Measurements from ENCODE around the gene CDC42EP4.

Gene CDC42EP4

GRCh38 chr17:73342050-73342522 is 30.3 kb upstream of the CDC42EP4 start:
- no peak for TF ChIP-seq CTCF (IDR thresholded peaks at IDR 0.05)
- no peak overlapping the region for H2AFZ ChIP-seq
- no peaks in the 10 kb centered on the region for H3K9me3 ChIP-seq (ENCODE audit: control insufficient read depth, low read length)
- H3K4me3 ChIP-seq (ENCODE audit: low read depth, low read length), result no peak overlapping the region
- no peak overlapping the region for H3K9ac ChIP-seq
- H3K27ac ChIP-seq, result no peak overlapping the region
- no peaks in the 10 kb centered on the region for H3K79me2 ChIP-seq
- no peaks in the 10 kb centered on the region for H3K27me3 ChIP-seq (ENCODE audit: control insufficient read depth, insufficient read depth, low read length)
- peaks cover 3% of the 10 kb centered on the region for H3K4me1 ChIP-seq
- no peak overlapping the region for H3K4me2 ChIP-seq (ENCODE audit: low read length)
- H3K36me3 ChIP-seq (ENCODE audit: control insufficient read depth, insufficient read depth, low read length), result no peaks in the 10 kb centered on the region

- H3K4me1 ChIP-seq, result peaks cover 3% of the 10 kb centered on the region
- no peak overlapping the region for H3K9ac ChIP-seq
- H3K27me3 ChIP-seq (ENCODE audit: control insufficient read depth, insufficient read depth, low read length), result no peaks in the 10 kb centered on the region
- no peak overlapping the region for H3K27ac ChIP-seq
- no peaks in the 10 kb centered on the region for H3K9me3 ChIP-seq (ENCODE audit: control insufficient read depth, low read length)
- no peak overlapping the region for H2AFZ ChIP-seq
- TF ChIP-seq CTCF (IDR thresholded peaks at IDR 0.05), result no peak
- H3K79me2 ChIP-seq, result no peaks in the 10 kb centered on the region
- H3K36me3 ChIP-seq (ENCODE audit: control insufficient read depth, insufficient read depth, low read length), result no peaks in the 10 kb centered on the region
- no peak overlapping the region for H3K4me2 ChIP-seq (ENCODE audit: low read length)
- H3K4me3 ChIP-seq (ENCODE audit: low read depth, low read length), result no peak overlapping the region
Observed at GRCh38 chr17:73341350-73342049, 29.7 kb upstream of the CDC42EP4 start.

- H2AFZ ChIP-seq, result no peak overlapping the region
- peaks cover 3% of the 10 kb centered on the region for H3K4me1 ChIP-seq
- no peak overlapping the region for H3K27ac ChIP-seq
- no peak overlapping the region for H3K4me2 ChIP-seq (ENCODE audit: low read length)
- no peaks in the 10 kb centered on the region for H3K27me3 ChIP-seq (ENCODE audit: control insufficient read depth, insufficient read depth, low read length)
- H3K36me3 ChIP-seq (ENCODE audit: control insufficient read depth, insufficient read depth, low read length), result no peaks in the 10 kb centered on the region
- no peaks in the 10 kb centered on the region for H3K79me2 ChIP-seq
- TF ChIP-seq CTCF (IDR thresholded peaks at IDR 0.05), result no peak
- H3K4me3 ChIP-seq (ENCODE audit: low read depth, low read length), result no peak overlapping the region
- H3K9ac ChIP-seq, result no peak overlapping the region
- H3K9me3 ChIP-seq (ENCODE audit: control insufficient read depth, low read length), result no peaks in the 10 kb centered on the region
Observed at GRCh38 chr17:73340093-73340596, 28.3 kb upstream of the CDC42EP4 start.

GRCh38 chr17:73338566-73339197 is 26.9 kb upstream of the CDC42EP4 start:
- Histone ChIP-seq H3K9ac (no peak overlapping the region), H3K9me3 (ENCODE audit: control insufficient read depth, low read length) (no peaks in the 10 kb centered on the region), H3K27ac (no peak overlapping the region), H3K4me3 (ENCODE audit: low read depth, low read length) (no peak overlapping the region), H3K4me2 (ENCODE audit: low read length) (no peak overlapping the region), H3K36me3 (ENCODE audit: control insufficient read depth, insufficient read depth, low read length) (no peaks in the 10 kb centered on the region), H3K4me1 (peaks cover 3% of the 10 kb centered on the region), H3K79me2 (no peaks in the 10 kb centered on the region), H2AFZ (no peak overlapping the region), H3K27me3 (ENCODE audit: control insufficient read depth, insufficient read depth, low read length) (no peaks in the 10 kb centered on the region)
- TF ChIP-seq CTCF (IDR thresholded peaks at IDR 0.05), result no peak
